Measurements from ENCODE around the gene JUND.
A peak's percentile ranks its signal among the peaks of the same experiment; 100 is the strongest.

The JUND gene

DNA sequence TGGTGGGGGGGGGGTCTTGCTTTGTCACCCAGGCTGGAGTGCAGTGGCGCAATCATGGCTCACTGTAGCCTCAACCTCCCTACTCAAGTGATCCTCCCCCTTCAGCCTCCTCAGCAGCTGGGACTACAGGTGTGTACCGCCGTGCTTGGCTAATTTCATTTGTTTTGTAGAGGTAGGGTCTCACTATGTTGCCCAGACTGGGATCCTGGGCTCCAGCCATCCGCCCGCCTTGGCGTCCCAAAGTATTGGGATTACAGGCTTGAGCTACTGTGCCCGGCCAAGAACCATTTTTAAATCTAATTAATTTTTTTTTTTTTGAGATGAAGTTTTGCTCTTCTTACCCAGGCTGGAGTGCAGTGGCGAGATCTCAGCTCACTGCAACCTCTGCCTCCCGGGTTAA is 18.2 kb upstream of the JUND start:
- DNase-seq (ENCODE audit: low read depth): no peak
- H3K4me3 ChIP-seq (ENCODE audit: low read depth, low read length): no peak overlapping the region
- TF ChIP-seq POLR2A (IDR thresholded peaks at IDR 0.05; ENCODE audit: extremely low read depth, insufficient read length): no peak
- no peak for TF ChIP-seq MYC (IDR thresholded peaks at IDR 0.05; ENCODE audit: low read depth, low read length)
- TF ChIP-seq, protein P1, sequence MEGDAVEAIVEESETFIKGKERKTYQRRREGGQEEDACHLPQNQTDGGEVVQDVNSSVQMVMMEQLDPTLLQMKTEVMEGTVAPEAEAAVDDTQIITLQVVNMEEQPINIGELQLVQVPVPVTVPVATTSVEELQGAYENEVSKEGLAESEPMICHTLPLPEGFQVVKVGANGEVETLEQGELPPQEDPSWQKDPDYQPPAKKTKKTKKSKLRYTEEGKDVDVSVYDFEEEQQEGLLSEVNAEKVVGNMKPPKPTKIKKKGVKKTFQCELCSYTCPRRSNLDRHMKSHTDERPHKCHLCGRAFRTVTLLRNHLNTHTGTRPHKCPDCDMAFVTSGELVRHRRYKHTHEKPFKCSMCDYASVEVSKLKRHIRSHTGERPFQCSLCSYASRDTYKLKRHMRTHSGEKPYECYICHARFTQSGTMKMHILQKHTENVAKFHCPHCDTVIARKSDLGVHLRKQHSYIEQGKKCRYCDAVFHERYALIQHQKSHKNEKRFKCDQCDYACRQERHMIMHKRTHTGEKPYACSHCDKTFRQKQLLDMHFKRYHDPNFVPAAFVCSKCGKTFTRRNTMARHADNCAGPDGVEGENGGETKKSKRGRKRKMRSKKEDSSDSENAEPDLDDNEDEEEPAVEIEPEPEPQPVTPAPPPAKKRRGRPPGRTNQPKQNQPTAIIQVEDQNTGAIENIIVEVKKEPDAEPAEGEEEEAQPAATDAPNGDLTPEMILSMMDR (IDR thresholded peaks at IDR 0.05; ENCODE audit: low read depth, low read length): no peak
- no peak for TF ChIP-seq MAX (IDR thresholded peaks at IDR 0.05; ENCODE audit: low read depth, low read length)

- no peak for DNase-seq (ENCODE audit: low read depth)
- no peak overlapping the region for H3K4me3 ChIP-seq (ENCODE audit: low read depth, low read length)
- TF ChIP-seq MAX (IDR thresholded peaks at IDR 0.05; ENCODE audit: low read depth, low read length): no peak
- TF ChIP-seq, protein P1 (IDR thresholded peaks at IDR 0.05; ENCODE audit: low read depth, low read length): no peak
Measured at GRCh38 chr19:18298601-18299000, 17.2 kb upstream of the JUND start.

DNA sequence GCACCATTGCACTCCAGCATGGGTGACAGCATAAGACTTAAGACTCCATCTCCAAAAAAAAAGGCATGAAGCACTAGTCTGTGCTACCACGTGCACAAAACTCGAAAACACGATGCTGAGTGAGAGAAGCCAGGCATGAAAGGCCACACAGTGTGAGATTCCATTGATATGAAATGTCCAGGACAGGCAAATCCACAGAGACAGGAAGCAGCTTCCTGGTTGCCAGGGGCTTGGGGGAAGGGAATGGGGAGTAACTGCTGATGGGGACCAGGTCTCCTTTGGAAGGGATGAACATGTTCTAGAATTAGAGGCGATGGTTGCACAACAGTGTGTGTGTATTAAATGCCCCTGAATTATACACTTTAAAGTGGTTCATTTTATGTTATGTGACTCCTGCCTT is 15.9 kb upstream of the JUND start:
- no peak for DNase-seq (ENCODE audit: low read depth)
- no peak overlapping the region for H3K4me3 ChIP-seq (ENCODE audit: low read depth, low read length)
- TF ChIP-seq POLR2A (IDR thresholded peaks at IDR 0.05; ENCODE audit: extremely low read depth, insufficient read length) (no peak), MAX (IDR thresholded peaks at IDR 0.05; ENCODE audit: low read depth, low read length) (no peak), MYC (IDR thresholded peaks at IDR 0.05; ENCODE audit: low read depth, low read length) (no peak)
- TF ChIP-seq, protein P1 (IDR thresholded peaks at IDR 0.05; ENCODE audit: low read depth, low read length): no peak

DNA sequence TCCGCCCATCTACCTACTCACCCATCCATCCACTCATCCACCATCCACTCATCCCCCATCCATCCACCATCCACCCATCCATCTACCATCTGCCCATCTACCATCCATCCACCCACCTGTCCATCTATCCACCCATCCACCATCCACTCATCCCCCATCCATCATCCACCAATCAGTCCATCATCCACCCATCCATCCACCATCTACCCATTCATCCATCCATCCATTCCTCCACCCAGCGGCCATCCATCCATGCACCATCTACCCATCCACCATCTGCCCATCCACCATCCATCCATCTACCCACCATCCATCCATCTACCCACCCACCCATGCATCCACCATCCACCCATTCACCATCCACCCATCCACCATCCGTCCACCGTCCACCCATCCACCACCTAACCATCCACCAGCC is 13.6 kb upstream of the JUND start:
- H3K4me3 ChIP-seq (ENCODE audit: low read depth, low read length): no peak overlapping the region
- no peak for TF ChIP-seq MAX (IDR thresholded peaks at IDR 0.05; ENCODE audit: low read depth, low read length)
- no peak for TF ChIP-seq MYC (IDR thresholded peaks at IDR 0.05; ENCODE audit: low read depth, low read length)
- TF ChIP-seq, protein P1 (IDR thresholded peaks at IDR 0.05; ENCODE audit: low read depth, low read length): no peak
- TF ChIP-seq POLR2A (IDR thresholded peaks at IDR 0.05; ENCODE audit: extremely low read depth, insufficient read length): no peak
- no peak for DNase-seq (ENCODE audit: low read depth)

DNA sequence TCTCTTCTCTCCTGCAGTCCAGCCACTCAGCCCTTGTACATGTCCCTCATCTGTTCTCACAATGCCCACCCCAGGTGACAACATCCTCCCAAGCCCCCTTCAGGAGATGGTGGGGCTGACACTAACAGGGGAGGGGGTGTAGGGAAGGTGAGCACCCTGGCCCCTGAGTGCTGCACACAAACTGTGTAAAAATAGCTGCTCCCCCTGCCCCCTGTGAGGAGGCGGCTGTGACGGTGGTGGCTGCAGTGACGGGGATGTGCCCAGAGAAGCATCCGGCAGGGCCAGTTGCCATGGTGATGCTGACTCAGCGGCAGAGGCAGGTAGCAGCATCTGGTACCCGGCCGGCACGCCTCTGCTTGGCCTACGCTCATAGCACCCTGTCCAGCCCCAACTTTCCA is 13.0 kb upstream of the JUND start:
- TF ChIP-seq MAX (IDR thresholded peaks at IDR 0.05; ENCODE audit: low read depth, low read length): no peak
- DNase-seq (ENCODE audit: low read depth): no peak

DNA sequence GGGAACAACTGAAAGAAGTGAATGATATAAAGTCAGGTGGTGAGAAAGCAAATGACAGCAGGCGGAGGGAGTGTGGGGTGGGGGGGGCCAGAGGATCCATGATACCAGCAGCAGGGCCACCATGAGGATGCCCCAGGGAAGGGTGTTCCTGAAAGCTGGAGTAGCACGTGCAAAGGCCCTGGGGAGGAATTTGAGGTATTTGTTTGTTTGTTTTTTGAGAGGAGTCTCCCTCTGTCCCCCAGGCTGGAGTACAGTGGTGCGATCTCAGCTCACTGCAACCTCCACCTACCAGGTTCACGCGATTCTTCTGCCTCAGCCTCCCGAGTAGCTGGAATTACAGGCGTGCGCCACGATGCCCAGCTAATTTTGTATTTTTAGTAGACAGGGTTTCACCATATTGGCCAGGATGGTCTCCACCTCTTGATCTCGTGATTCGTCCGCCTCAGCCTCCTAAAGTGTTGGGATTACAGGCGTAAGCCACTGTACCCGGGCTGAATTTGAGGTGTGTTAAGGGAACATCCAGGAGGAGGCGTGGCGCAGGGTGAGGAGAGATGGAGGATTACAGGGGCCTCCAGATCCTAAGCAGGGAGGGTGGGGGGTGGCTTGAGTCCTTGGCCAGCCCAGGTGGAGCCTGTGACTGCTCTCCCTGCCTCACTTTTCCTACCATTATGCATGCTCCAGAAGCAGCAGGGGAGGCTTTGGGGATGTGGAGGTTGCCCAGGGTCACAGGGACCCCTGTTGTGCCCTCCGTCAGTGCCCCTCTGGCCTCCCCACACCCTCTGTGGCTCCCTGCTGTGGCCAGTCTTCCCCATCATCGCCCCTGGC is 12.4 kb upstream of the JUND start:
- H3K4me3 ChIP-seq (ENCODE audit: low read depth, low read length): peak overlapping the region; percentile 44
- no peak for DNase-seq (ENCODE audit: low read depth)
- TF ChIP-seq, protein P1 (IDR thresholded peaks at IDR 0.05; ENCODE audit: low read depth, low read length): no peak

More for the DNA sequence above, 13.0 kb upstream of the JUND start:
- no peak overlapping the region for H3K4me3 ChIP-seq (ENCODE audit: low read depth, low read length)

All from NB4 (cell line).